ENCODE measurements around the gene RAVER1.
A peak's percentile ranks its signal among the peaks of the same experiment; 100 is the strongest.

The RAVER1 gene

GRCh38 chr19:10317857-10318462, 15.4 kb downstream of the RAVER1 start:
- no peak for DNase-seq (ENCODE audit: low spot score)

GRCh38 chr19:10317045-10317856, 16.1 kb downstream of the RAVER1 start:
- no peak for DNase-seq (ENCODE audit: low spot score)

- DNase-seq (ENCODE audit: low spot score), result no peak
Observed at GRCh38 chr19:10316229-10317044, 16.9 kb downstream of the RAVER1 start.

GRCh38 chr19:10315335-10316214, 17.8 kb downstream of the RAVER1 start, which contains the start of gene FDX2:
FDX2 (minus strand) TSS chr19:10316015; CDS start chr19:10315996, 19 bp downstream.
- peak; percentile 90 for DNase-seq (ENCODE audit: low spot score)

GRCh38 chr19:10309423-10309822, 23.9 kb downstream of the RAVER1 start, which contains the start of gene ZGLP1:
ZGLP1 (minus strand) TSS chr19:10309815.
- DNase-seq (ENCODE audit: low spot score), result no peak

- no peak for DNase-seq (ENCODE audit: low spot score)
Observed at GRCh38 chr19:10306327-10306726, 27.0 kb downstream of the RAVER1 start.

- DNase-seq (ENCODE audit: low spot score), result no peak
Observed at GRCh38 chr19:10305139-10305806, 28.1 kb downstream of the RAVER1 start.

GRCh38 chr19:10299545-10300458, 33.5 kb downstream of the RAVER1 start:
- no peak for DNase-seq (ENCODE audit: low spot score)

- no peak for DNase-seq (ENCODE audit: low spot score)
Observed at GRCh38 chr19:10295847-10296591, 37.3 kb downstream of the RAVER1 start.

- no peak for DNase-seq (ENCODE audit: low spot score)
Observed at GRCh38 chr19:10295305-10295846, 38.0 kb downstream of the RAVER1 start.

- DNase-seq (ENCODE audit: low spot score), result no peak
Observed at GRCh38 chr19:10294368-10294697, 39.0 kb downstream of the RAVER1 start.

- DNase-seq (ENCODE audit: low spot score), result no peak
Observed at GRCh38 chr19:10293637-10294367, 39.5 kb downstream of the RAVER1 start.

- DNase-seq (ENCODE audit: low spot score), result no peak
Observed at GRCh38 chr19:10292789-10293636, 40.3 kb downstream of the RAVER1 start.

- DNase-seq (ENCODE audit: low spot score), result peak; percentile 59
Observed at GRCh38 chr19:10292206-10292788, 41.0 kb downstream of the RAVER1 start.

GRCh38 chr19:10291554-10292205, 41.6 kb downstream of the RAVER1 start:
- DNase-seq (ENCODE audit: low spot score), result no peak

- peak; percentile 34 for DNase-seq (ENCODE audit: low spot score)
Observed at GRCh38 chr19:10290876-10291553, 42.3 kb downstream of the RAVER1 start.

All from kidney tubule cell (primary cell).